GM23338 (cell line): ENCODE results near the gene C16orf74. TPM values are rescaled to one million over a fixed set of nuclear protein-coding genes. Genes with fewer than 3 reads are reported as not detected.

Experiments used
- ATAC-seq: fragments of 200-7000 bp; cut with Tn5 transposase; 3 replicates; pipeline ENCODE4 v1.9.1; 2020
- DNase-seq: peaks from one replicate; pipeline ENCODE4 v3.0.0-alpha.2; 2015; ENCODE audit warnings: low spot score
- H2AFZ ChIP-seq: fragments of 200-600 bp; sonication (generic); 2 replicates; pipeline ENCODE4 v1.8.0; 2016; ENCODE audit warnings: antibody characterized with exemption, mild to moderate bottlenecking, moderate library complexity
- H3F3A ChIP-seq: fragments of 200-600 bp; sonication (generic); replicated peaks from 2 replicates; pipeline ENCODE4 v1.8.0; 2017; ENCODE audit warnings: antibody characterized with exemption, mixed run types, low read depth
- H3K27ac ChIP-seq: fragments of 200-600 bp; sonication (generic); 2 replicates; pipeline ENCODE4 v1.6.1; 2016; ENCODE audit warnings: low read depth
- H3K27me3 ChIP-seq: fragments of 200-600 bp; sonication (generic); 2 replicates; pipeline ENCODE4 v1.8.0; 2016; ENCODE audit warnings: mild to moderate bottlenecking, mixed run types, moderate library complexity; ENCODE audit not compliant: insufficient read depth
- H3K36me3 ChIP-seq: fragments of 200-600 bp; sonication (generic); 2 replicates; pipeline ENCODE4 v1.8.0; 2016; ENCODE audit warnings: mild to moderate bottlenecking; ENCODE audit not compliant: insufficient read depth
- H3K4me1 ChIP-seq: fragments of 200-600 bp; sonication (generic); 2 replicates; pipeline ENCODE4 v1.8.0; 2016; ENCODE audit warnings: mild to moderate bottlenecking, moderate library complexity; ENCODE audit not compliant: insufficient read depth
- H3K4me2 ChIP-seq: fragments of 200-600 bp; sonication (generic); 2 replicates; pipeline ENCODE4 v1.7.1; 2017; ENCODE audit warnings: mixed run types
- H3K4me3 ChIP-seq: fragments of 200-600 bp; sonication (generic); 2 replicates; pipeline ENCODE4 v1.6.1; 2016; ENCODE audit warnings: mixed run types
- H3K79me2 ChIP-seq: fragments of 200-600 bp; sonication (generic); replicated peaks from 2 replicates; pipeline ENCODE4 v1.8.0; 2017; ENCODE audit warnings: mild to moderate bottlenecking; ENCODE audit not compliant: insufficient read depth
- H3K9me2 ChIP-seq: fragments of 200-600 bp; sonication (generic); 2 replicates; pipeline ENCODE4 v1.8.0; 2017; ENCODE audit not compliant: insufficient read depth
- H4K20me1 ChIP-seq: fragments of 200-600 bp; sonication (generic); replicated peaks from 2 replicates; pipeline ENCODE4 v1.8.0; 2017; ENCODE audit warnings: mild to moderate bottlenecking; ENCODE audit not compliant: insufficient read depth
- H3K27ac Mint-ChIP-seq: 2 replicates; pipeline ENCODE4 v1.8.0; 2020; ENCODE audit warnings: inconsistent platforms, mild to moderate bottlenecking, moderate library complexity, mixed read lengths
- H3K27me3 Mint-ChIP-seq: 3 replicates; pipeline ENCODE4 v1.8.0; 2022; ENCODE audit warnings: low read depth, mild to moderate bottlenecking, moderate library complexity, mixed read lengths, inconsistent platforms; ENCODE audit not compliant: insufficient read depth, poor library complexity
- H3K36me3 Mint-ChIP-seq: 3 replicates; pipeline ENCODE4 v1.8.0; 2021; ENCODE audit warnings: low read depth, mild to moderate bottlenecking, inconsistent platforms, moderate library complexity, mixed read lengths
- H3K4me1 Mint-ChIP-seq: 3 replicates; pipeline ENCODE4 v1.8.0; 2020; ENCODE audit warnings: mild to moderate bottlenecking, inconsistent platforms, mixed read lengths
- H3K4me3 Mint-ChIP-seq: 3 replicates; pipeline ENCODE4 v1.8.0; 2021; ENCODE audit warnings: moderate library complexity, mild to moderate bottlenecking, inconsistent platforms, mixed read lengths
- H3K9me3 Mint-ChIP-seq: 3 replicates; pipeline ENCODE4 v1.8.0; 2020; ENCODE audit warnings: moderate library complexity, mild to moderate bottlenecking, inconsistent platforms, mixed read lengths
- CREB1 ChIP-seq: fragments of 250-450 bp; sonication (Bioruptor Pico); IDR thresholded peaks from 2 replicates; pipeline ENCODE4 v1.5.0; 2020; ENCODE audit warnings: low read depth, mild to moderate bottlenecking, moderate library complexity
- EZH2 ChIP-seq: fragments of 200-600 bp; sonication (generic); IDR thresholded peaks from one replicate; pipeline ENCODE4 v1.8.0; 2017; ENCODE audit warnings: antibody characterized with exemption, mild to moderate bottlenecking, low read depth; ENCODE audit not compliant: unreplicated experiment
- EZH2phosphoT487 ChIP-seq: fragments of 200-600 bp; sonication (generic); IDR thresholded peaks from one replicate; pipeline ENCODE4 v1.8.1; 2018; ENCODE audit warnings: antibody characterized with exemption; ENCODE audit not compliant: unreplicated experiment
- JUNB ChIP-seq: IDR thresholded peaks from one replicate; pipeline ENCODE4 v1.6.1; 2016; ENCODE audit warnings: antibody characterized with exemption; ENCODE audit not compliant: unreplicated experiment
- NANOG ChIP-seq: IDR thresholded peaks from 2 replicates; pipeline ENCODE4 v1.6.1; 2016; ENCODE audit warnings: antibody characterized with exemption, borderline replicate concordance
- POLR2AphosphoS5 ChIP-seq: IDR thresholded peaks from 2 replicates; pipeline ENCODE4 v1.6.1; 2016; ENCODE audit warnings: antibody characterized with exemption, low read depth
- STAT1 ChIP-seq: IDR thresholded peaks from one replicate; pipeline ENCODE4 v1.6.1; 2016; ENCODE audit warnings: antibody characterized with exemption; ENCODE audit not compliant: unreplicated experiment
- ZNF114 ChIP-seq: fragments of 250-450 bp; sonication (Bioruptor Pico); IDR thresholded peaks from 2 replicates; pipeline ENCODE4 v1.5.0; 2020; ENCODE audit warnings: mild to moderate bottlenecking, moderate library complexity
- ZNF331 ChIP-seq: fragments of 250-450 bp; sonication (Bioruptor Pico); IDR thresholded peaks from 2 replicates; pipeline ENCODE4 v1.5.0; 2020; ENCODE audit warnings: low read depth, mild to moderate bottlenecking, moderate library complexity
- polyA plus RNA-seq: library from polyadenylated mRNA; unstranded; fragments of >200 nt; fragmentation: Nextera tagmentation; extraction: Ambion mirVana; gene quantifications from 2 replicates; pipeline ENCODE4 v1.2.1, GENCODE V29; 2016
- total RNA-seq: library from RNA; depleted of rRNA; stranded (reverse); fragments of >200 nt; shearing (Covaris generic); gene quantifications from 2 replicates; pipeline ENCODE4 v1.2.3, GENCODE V29; 2014
- TF ChIP-seq, protein P1 (sequence below): fragments of 250-450 bp; sonication (Bioruptor Pico); IDR thresholded peaks from 2 replicates; pipeline ENCODE4 v1.5.0; 2020; ENCODE audit warnings: mild to moderate bottlenecking, moderate library complexity
- TF ChIP-seq, protein P2 (sequence below), 2 experiments: fragments of 200-600 bp in 1 of 2; sonication (generic) in 1 of 2; conservative IDR thresholded peaks; 2 replicates each; pipeline versions ENCODE4 v1.5.1 to v1.6.1; 2016 to 2017; ENCODE audit warnings: antibody characterized with exemption in 2 of 2, low read depth in 2 of 2, mild to moderate bottlenecking in 2 of 2, moderate library complexity in 1 of 2
- TF ChIP-seq, protein P3 (sequence below): IDR thresholded peaks from one replicate; pipeline ENCODE4 v1.6.1; 2018; ENCODE audit warnings: antibody characterized with exemption; ENCODE audit not compliant: unreplicated experiment

Gene C16orf74
- total and polyA plus RNA-seq, 2 experiments from 2014 or later = 12.1 to 19.1 TPM

- Histone ChIP-seq H3K4me1 (no peaks in the 10 kb centered on the region), H4K20me1 (peaks cover 21% of the 10 kb centered on the region), H3K4me2 (no peak overlapping the region), H3K27ac (0 out of 2 replicates have a peak overlapping the region, but pooled peaks have one; percentile 32), H3K79me2 (peaks cover 26% of the 10 kb centered on the region), H3F3A (no peaks in the 10 kb centered on the region), H3K9me2 (no peaks in the 10 kb centered on the region), H3K27me3 (no peaks in the 10 kb centered on the region), H3K36me3 (peaks cover 26% of the 10 kb centered on the region), H3K4me3 (no peak overlapping the region), H2AFZ (no peak overlapping the region)
- no peaks in the 10 kb centered on the region for H3K4me1 Mint-ChIP-seq
- no peak overlapping the region for H3K27ac Mint-ChIP-seq
- DNase-seq (no peak), ATAC-seq (no peak)
- no peak for TF ChIP-seq EZH2
- no peak for TF ChIP-seq ZNF331
- TF ChIP-seq CREB1 (CRISPR knock-in tag) = no peak
- no peak for TF ChIP-seq ZNF114 (CRISPR knock-in tag)
- TF ChIP-seq POLR2AphosphoS5 = no peak
- no peak for TF ChIP-seq JUNB
- no peak for TF ChIP-seq NANOG
- no peak for TF ChIP-seq STAT1
- TF ChIP-seq, protein P1, sequence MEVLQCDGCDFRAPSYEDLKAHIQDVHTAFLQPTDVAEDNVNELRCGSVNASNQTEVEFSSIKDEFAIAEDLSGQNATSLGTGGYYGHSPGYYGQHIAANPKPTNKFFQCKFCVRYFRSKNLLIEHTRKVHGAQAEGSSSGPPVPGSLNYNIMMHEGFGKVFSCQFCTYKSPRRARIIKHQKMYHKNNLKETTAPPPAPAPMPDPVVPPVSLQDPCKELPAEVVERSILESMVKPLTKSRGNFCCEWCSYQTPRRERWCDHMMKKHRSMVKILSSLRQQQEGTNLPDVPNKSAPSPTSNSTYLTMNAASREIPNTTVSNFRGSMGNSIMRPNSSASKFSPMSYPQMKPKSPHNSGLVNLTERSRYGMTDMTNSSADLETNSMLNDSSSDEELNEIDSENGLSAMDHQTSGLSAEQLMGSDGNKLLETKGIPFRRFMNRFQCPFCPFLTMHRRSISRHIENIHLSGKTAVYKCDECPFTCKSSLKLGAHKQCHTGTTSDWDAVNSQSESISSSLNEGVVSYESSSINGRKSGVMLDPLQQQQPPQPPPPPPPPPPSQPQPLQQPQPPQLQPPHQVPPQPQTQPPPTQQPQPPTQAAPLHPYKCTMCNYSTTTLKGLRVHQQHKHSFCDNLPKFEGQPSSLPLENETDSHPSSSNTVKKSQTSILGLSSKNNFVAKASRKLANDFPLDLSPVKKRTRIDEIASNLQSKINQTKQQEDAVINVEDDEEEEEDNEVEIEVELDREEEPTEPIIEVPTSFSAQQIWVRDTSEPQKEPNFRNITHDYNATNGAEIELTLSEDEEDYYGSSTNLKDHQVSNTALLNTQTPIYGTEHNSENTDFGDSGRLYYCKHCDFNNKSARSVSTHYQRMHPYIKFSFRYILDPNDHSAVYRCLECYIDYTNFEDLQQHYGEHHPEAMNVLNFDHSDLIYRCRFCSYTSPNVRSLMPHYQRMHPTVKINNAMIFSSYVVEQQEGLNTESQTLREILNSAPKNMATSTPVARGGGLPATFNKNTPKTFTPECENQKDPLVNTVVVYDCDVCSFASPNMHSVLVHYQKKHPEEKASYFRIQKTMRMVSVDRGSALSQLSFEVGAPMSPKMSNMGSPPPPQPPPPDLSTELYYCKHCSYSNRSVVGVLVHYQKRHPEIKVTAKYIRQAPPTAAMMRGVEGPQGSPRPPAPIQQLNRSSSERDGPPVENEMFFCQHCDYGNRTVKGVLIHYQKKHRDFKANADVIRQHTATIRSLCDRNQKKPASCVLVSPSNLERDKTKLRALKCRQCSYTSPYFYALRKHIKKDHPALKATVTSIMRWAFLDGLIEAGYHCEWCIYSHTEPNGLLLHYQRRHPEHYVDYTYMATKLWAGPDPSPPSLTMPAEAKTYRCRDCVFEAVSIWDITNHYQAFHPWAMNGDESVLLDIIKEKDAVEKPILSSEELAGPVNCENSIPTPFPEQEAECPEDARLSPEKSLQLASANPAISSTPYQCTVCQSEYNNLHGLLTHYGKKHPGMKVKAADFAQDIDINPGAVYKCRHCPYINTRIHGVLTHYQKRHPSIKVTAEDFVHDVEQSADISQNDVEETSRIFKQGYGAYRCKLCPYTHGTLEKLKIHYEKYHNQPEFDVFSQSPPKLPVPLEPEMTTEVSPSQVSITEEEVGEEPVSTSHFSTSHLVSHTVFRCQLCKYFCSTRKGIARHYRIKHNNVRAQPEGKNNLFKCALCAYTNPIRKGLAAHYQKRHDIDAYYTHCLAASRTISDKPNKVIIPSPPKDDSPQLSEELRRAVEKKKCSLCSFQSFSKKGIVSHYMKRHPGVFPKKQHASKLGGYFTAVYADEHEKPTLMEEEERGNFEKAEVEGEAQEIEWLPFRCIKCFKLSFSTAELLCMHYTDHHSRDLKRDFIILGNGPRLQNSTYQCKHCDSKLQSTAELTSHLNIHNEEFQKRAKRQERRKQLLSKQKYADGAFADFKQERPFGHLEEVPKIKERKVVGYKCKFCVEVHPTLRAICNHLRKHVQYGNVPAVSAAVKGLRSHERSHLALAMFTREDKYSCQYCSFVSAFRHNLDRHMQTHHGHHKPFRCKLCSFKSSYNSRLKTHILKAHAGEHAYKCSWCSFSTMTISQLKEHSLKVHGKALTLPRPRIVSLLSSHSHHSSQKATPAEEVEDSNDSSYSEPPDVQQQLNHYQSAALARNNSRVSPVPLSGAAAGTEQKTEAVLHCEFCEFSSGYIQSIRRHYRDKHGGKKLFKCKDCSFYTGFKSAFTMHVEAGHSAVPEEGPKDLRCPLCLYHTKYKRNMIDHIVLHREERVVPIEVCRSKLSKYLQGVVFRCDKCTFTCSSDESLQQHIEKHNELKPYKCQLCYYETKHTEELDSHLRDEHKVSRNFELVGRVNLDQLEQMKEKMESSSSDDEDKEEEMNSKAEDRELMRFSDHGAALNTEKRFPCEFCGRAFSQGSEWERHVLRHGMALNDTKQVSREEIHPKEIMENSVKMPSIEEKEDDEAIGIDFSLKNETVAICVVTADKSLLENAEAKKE (CRISPR knock-in tag) = no peak
- TF ChIP-seq, protein P2, sequence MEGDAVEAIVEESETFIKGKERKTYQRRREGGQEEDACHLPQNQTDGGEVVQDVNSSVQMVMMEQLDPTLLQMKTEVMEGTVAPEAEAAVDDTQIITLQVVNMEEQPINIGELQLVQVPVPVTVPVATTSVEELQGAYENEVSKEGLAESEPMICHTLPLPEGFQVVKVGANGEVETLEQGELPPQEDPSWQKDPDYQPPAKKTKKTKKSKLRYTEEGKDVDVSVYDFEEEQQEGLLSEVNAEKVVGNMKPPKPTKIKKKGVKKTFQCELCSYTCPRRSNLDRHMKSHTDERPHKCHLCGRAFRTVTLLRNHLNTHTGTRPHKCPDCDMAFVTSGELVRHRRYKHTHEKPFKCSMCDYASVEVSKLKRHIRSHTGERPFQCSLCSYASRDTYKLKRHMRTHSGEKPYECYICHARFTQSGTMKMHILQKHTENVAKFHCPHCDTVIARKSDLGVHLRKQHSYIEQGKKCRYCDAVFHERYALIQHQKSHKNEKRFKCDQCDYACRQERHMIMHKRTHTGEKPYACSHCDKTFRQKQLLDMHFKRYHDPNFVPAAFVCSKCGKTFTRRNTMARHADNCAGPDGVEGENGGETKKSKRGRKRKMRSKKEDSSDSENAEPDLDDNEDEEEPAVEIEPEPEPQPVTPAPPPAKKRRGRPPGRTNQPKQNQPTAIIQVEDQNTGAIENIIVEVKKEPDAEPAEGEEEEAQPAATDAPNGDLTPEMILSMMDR (conservative IDR thresholded peaks at IDR 0.05; ENCODE audit: low read depth in 2 of 2) = no peak
- TF ChIP-seq, protein P3, sequence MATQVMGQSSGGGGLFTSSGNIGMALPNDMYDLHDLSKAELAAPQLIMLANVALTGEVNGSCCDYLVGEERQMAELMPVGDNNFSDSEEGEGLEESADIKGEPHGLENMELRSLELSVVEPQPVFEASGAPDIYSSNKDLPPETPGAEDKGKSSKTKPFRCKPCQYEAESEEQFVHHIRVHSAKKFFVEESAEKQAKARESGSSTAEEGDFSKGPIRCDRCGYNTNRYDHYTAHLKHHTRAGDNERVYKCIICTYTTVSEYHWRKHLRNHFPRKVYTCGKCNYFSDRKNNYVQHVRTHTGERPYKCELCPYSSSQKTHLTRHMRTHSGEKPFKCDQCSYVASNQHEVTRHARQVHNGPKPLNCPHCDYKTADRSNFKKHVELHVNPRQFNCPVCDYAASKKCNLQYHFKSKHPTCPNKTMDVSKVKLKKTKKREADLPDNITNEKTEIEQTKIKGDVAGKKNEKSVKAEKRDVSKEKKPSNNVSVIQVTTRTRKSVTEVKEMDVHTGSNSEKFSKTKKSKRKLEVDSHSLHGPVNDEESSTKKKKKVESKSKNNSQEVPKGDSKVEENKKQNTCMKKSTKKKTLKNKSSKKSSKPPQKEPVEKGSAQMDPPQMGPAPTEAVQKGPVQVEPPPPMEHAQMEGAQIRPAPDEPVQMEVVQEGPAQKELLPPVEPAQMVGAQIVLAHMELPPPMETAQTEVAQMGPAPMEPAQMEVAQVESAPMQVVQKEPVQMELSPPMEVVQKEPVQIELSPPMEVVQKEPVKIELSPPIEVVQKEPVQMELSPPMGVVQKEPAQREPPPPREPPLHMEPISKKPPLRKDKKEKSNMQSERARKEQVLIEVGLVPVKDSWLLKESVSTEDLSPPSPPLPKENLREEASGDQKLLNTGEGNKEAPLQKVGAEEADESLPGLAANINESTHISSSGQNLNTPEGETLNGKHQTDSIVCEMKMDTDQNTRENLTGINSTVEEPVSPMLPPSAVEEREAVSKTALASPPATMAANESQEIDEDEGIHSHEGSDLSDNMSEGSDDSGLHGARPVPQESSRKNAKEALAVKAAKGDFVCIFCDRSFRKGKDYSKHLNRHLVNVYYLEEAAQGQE = no peak
- TF ChIP-seq EZH2phosphoT487 = no peak
- no peak overlapping the region for H3K4me3 Mint-ChIP-seq
- no peaks in the 10 kb centered on the region for H3K27me3 Mint-ChIP-seq
- no peaks in the 10 kb centered on the region for H3K9me3 Mint-ChIP-seq
- H3K36me3 Mint-ChIP-seq = peaks cover 57% of the 10 kb centered on the region
These were observed 30.9 kb upstream of the C16orf74 start for GRCh38 chr16:85781695-85782370.
